Right atrium auricular region (tissue), 2 donors: ENCODE data around the gene ERN2. TPM values are rescaled to one million over a fixed set of nuclear protein-coding genes. Genes with fewer than 3 reads are reported as not detected.

ENCODE experiments used
- DNase-seq: peaks from one replicate; pipeline ENCODE4 v3.0.0-alpha.2; 2019; ENCODE audit warnings: low spot score
- H3K27ac ChIP-seq, 2 donors: fragments of 200-600 bp; sonication (generic); 1 replicate in 1 of 2; 2 replicates in 1 of 2; pipeline ENCODE4 v1.5.1; 2016 to 2019
- H3K27me3 ChIP-seq, 2 donors: fragments of 200-600 bp; sonication (generic); one replicate each; pipeline versions ENCODE4 v1.5.1 to v1.6.0; 2017 to 2019
- H3K36me3 ChIP-seq: fragments of 200-600 bp; sonication (generic); one replicate; pipeline ENCODE4 v1.5.1; 2016
- H3K4me1 ChIP-seq, 2 donors: fragments of 200-600 bp; sonication (generic); one replicate each; pipeline versions ENCODE4 v1.5.1 to v1.6.0; 2017 to 2019
- H3K4me3 ChIP-seq, 2 donors: fragments of 200-600 bp; sonication (generic); 1 replicate in 1 of 2; 2 replicates in 1 of 2; pipeline ENCODE4 v1.5.1; 2017 to 2019; ENCODE audit warnings: mild to moderate bottlenecking in 1 of 2, moderate library complexity in 1 of 2
- H3K9me3 ChIP-seq, 2 donors: fragments of 200-600 bp; sonication (generic); one replicate each; pipeline ENCODE4 v1.5.1; 2019
- CTCF ChIP-seq, 2 donors: fragments of 200-600 bp; sonication (generic); IDR thresholded peaks; one replicate each; pipeline ENCODE4 v1.5.1; 2019; ENCODE audit warnings: antibody characterized with exemption in 2 of 2
- total RNA-seq, 2 donors: library from RNA; depleted of rRNA; stranded (reverse); fragments of >200 nt; gene quantifications; one replicate each; pipeline ENCODE4 v1.1.0, GENCODE V29; 2016

Gene ERN2
- total RNA-seq, 2 donors from 2014 or later: not detected

- Histone ChIP-seq H3K9me3 (no peaks in the 10 kb centered on the region), H3K36me3 (peaks cover 15% of the 10 kb centered on the region), H3K4me3 (peak overlapping the region in 1 of 2 donors; percentile 40), H3K27me3 (no peaks in the 10 kb centered on the region), H3K4me1 (peaks cover 0 to 6% of the 10 kb centered on the region in 2 donors), H3K27ac (no peak overlapping the region)
- TF ChIP-seq CTCF (IDR thresholded peaks at IDR 0.05): no peak
- DNase-seq: no peak
These were observed 18.2 kb downstream of the ERN2 start for GRCh38 chr16:23694644-23695373.

GRCh38 chr16:23694265-23694643 is 18.8 kb downstream of the ERN2 start:
- DNase-seq: no peak

GRCh38 chr16:23692190-23692837 is 20.7 kb downstream of the ERN2 start:
- no peak for DNase-seq
- H3K36me3 ChIP-seq: peaks cover 31% of the 10 kb centered on the region
- no peak overlapping the region for H3K27ac ChIP-seq
- H3K4me1 ChIP-seq: peaks cover 0 to 6% of the 10 kb centered on the region in 2 donors
- TF ChIP-seq CTCF (IDR thresholded peaks at IDR 0.05): no peak
- no peak overlapping the region for H3K4me3 ChIP-seq
- H3K9me3 ChIP-seq: no peaks in the 10 kb centered on the region
- no peaks in the 10 kb centered on the region for H3K27me3 ChIP-seq

More at GRCh38 chr16:23694265-23694643, 18.8 kb downstream of the ERN2 start:
- Histone ChIP-seq H3K4me1 (peaks cover 0 to 6% of the 10 kb centered on the region in 2 donors), H3K4me3 (peak overlapping the region in 1 of 2 donors; percentile 40), H3K9me3 (no peaks in the 10 kb centered on the region), H3K27ac (no peak overlapping the region), H3K36me3 (peaks cover 20% of the 10 kb centered on the region), H3K27me3 (no peaks in the 10 kb centered on the region)
- TF ChIP-seq CTCF (IDR thresholded peaks at IDR 0.05): no peak

- Histone ChIP-seq H3K36me3 (peaks cover 31% of the 10 kb centered on the region), H3K27ac (no peak overlapping the region), H3K27me3 (no peaks in the 10 kb centered on the region), H3K4me1 (peaks cover 0 to 6% of the 10 kb centered on the region in 2 donors), H3K4me3 (no peak overlapping the region), H3K9me3 (no peaks in the 10 kb centered on the region)
- no peak for DNase-seq
- no peak for TF ChIP-seq CTCF (IDR thresholded peaks at IDR 0.05)
These were observed 21.4 kb downstream of the ERN2 start for GRCh38 chr16:23691483-23692189.

GRCh38 chr16:23690771-23691482 is 22.1 kb downstream of the ERN2 start:
- peaks cover 0 to 6% of the 10 kb centered on the region in 2 donors for H3K4me1 ChIP-seq
- H3K27me3 ChIP-seq: no peaks in the 10 kb centered on the region
- no peak for TF ChIP-seq CTCF (IDR thresholded peaks at IDR 0.05)
- DNase-seq: no peak
- no peak overlapping the region for H3K27ac ChIP-seq
- no peak overlapping the region for H3K4me3 ChIP-seq
- peaks cover 31% of the 10 kb centered on the region for H3K36me3 ChIP-seq
- no peaks in the 10 kb centered on the region for H3K9me3 ChIP-seq
